ENCODE measurements around the gene USP17L18.
"Not testable (repeated sequence)": the region's sequence is repeated elsewhere in the genome, so short reads cannot be mapped to it uniquely, and the experiment has no call there.

Gene USP17L18

DNA sequence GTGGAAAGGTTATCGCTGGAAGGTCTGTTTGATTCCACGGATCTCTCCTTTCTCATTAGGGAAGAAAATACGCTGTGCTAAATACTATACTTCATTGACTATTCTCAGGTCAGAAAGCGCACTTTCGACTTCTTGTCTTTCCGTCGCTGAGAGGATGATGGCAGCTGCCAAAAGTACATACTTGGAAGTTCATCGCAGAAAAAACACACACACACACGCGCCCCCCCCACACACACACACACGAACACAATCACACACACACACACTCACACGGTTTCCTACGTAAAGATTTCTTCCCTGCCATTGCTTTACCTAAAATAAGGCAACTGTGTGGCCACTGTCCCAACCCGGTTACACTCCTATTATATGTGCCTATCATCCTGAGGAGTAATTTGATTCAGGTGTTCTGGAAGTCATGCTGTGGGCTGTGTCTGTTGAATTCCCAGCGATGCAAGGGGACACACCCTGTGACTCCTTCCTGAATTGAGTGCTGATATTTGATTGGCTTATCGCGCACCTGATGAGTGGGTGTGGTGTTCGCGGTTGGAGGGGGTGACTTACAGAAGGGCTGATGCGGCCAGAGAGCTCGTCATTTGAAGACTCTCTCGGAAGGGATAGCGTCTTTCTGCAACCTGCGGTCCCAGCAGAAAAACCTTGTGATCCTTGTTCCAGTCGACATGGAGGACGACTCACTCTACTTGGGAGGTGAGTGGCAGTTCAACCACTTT, at the start of gene USP17L18:
Gene USP17L18 (plus strand): TSS at position 678 of the 728 bp plus-strand sequence. CDS start 0 bp downstream, at position 678.
- not testable (repeated sequence) for DNase-seq (ENCODE audit: low read depth, low spot score)

GRCh38 chr4:9210357-9210756, 38.1 kb upstream of the USP17L18 start, which contains the start of gene USP17L10:
Gene USP17L10 (plus strand): TSS chr4:9210657. CDS start chr4:9210657, 0 bp downstream.
- DNase-seq (ENCODE audit: low read depth, low spot score), result not testable (repeated sequence)

DNA sequence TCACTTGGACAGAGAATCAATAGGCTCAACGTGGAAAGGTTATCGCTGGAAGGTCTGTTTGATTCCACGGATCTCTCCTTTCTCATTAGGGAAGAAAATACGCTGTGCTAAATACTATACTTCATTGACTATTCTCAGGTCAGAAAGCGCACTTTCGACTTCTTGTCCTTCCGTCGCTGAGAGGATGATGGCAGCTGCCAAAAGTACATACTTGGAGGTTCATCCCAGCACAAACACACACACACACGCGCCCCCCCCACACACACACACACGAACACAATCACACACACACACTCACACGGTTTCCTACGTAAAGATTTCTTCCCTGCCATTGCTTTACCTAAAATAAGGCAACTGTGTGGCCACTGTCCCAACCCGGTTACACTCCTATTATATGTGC, 33.7 kb upstream of the USP17L18 start:
- not testable (repeated sequence) for DNase-seq (ENCODE audit: low read depth, low spot score)

DNA sequence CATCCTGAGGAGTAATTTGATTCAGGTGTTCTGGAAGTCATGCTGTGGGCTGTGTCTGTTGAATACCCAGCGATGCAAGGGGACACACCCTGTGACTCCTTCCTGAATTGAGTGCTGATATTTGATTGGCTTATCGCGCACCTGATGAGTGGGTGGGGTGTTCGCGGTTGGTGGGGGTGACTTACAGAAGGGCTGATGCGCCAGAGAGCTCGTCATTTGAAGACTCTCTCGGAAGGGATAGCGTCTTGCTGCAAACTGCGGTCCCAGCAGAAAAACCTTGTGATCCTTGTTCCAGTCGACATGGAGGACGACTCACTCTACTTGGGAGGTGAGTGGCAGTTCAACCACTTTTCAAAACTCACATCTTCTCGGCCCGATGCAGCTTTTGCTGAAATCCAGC, 33.3 kb upstream of the USP17L18 start, which contains the start of gene USP17L11:
Gene USP17L11 (plus strand): TSS at position 301 of the 400 bp plus-strand sequence. CDS start 0 bp downstream, at position 301.
- DNase-seq (ENCODE audit: low read depth, low spot score), result not testable (repeated sequence)

DNA sequence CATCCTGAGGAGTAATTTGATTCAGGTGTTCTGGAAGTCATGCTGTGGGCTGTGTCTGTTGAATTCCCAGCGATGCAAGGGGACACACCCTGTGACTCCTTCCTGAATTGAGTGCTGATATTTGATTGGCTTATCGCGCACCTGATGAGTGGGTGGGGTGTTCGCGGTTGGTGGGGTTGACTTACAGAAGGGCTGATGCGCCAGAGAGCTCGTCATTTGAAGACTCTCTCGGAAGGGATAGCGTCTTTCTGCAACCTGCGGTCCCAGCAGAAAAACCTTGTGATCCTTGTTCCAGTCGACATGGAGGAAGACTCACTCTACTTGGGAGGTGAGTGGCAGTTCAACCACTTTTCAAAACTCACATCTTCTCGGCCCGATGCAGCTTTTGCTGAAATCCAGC, 28.6 kb upstream of the USP17L18 start, which contains the start of gene USP17L12:
Gene USP17L12 (plus strand): TSS at position 301 of the 400 bp plus-strand sequence. CDS start 0 bp downstream, at position 301.
- DNase-seq (ENCODE audit: low read depth, low spot score), result not testable (repeated sequence)

GRCh38 chr4:9224596-9224995, 23.8 kb upstream of the USP17L18 start, which contains the start of gene USP17L13:
Gene USP17L13 (plus strand): TSS chr4:9224896. CDS start chr4:9224896, 0 bp downstream.
- not testable (repeated sequence) for DNase-seq (ENCODE audit: low read depth, low spot score)

DNA sequence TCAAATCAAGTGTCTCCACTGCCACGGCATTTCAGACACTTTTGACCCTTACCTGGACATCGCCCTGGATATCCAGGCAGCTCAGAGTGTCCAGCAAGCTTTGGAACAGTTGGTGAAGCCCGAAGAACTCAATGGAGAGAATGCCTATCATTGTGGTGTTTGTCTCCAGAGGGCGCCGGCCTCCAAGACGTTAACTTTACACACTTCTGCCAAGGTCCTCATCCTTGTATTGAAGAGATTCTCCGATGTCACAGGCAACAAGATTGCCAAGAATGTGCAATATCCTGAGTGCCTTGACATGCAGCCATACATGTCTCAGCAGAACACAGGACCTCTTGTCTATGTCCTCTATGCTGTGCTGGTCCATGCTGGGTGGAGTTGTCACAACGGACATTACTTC, 18.2 kb upstream of the USP17L18 start:
- not testable (repeated sequence) for DNase-seq (ENCODE audit: low read depth, low spot score)

DNA sequence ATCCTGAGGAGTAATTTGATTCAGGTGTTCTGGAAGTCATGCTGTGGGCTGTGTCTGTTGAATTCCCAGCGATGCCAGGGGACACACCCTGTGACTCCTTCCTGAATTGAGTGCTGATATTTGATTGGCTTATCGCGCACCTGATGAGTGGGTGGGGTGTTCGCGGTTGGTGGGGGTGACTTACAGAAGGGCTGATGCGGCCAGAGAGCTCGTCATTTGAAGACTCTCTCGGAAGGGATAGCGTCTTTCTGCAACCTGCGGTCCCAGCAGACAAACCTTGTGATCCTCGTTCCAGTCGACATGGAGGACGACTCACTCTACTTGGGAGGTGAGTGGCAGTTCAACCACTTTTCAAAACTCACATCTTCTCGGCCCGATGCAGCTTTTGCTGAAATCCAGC, 14.3 kb upstream of the USP17L18 start, which contains the start of gene USP17L15:
Gene USP17L15 (plus strand): TSS at position 301 of the 400 bp plus-strand sequence. CDS start 0 bp downstream, at position 301.
- DNase-seq (ENCODE audit: low read depth, low spot score), result not testable (repeated sequence)

DNA sequence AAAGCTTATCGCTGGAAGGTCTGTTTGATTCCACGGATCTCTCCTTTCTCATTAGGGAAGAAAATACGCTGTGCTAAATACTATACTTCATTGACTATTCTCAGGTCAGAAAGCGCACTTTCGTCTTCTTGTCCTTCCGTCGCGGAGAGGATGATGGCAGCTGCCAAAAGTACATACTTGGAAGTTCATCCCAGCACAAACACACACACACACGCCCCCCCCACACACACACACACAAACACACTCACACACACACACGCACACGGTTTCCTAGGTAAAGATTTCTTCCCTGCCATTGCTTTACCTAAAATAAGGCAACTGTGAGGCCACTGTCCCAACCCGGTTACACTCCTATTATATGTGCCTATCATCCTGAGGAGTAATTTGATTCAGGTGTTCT, 10.0 kb upstream of the USP17L18 start:
- not testable (repeated sequence) for DNase-seq (ENCODE audit: low read depth, low spot score)

- not testable (repeated sequence) for DNase-seq (ENCODE audit: low read depth, low spot score)
Observed at GRCh38 chr4:9243579-9243978, 4.9 kb upstream of the USP17L18 start, which contains the start of gene USP17L17. Gene USP17L17 (plus strand): TSS chr4:9243879. CDS start chr4:9243879, 0 bp downstream.

- DNase-seq (ENCODE audit: low read depth, low spot score), result not testable (repeated sequence)
Observed at GRCh38 chr4:9253078-9253477, 4.6 kb downstream of the USP17L18 start, which contains the start of gene USP17L19. Gene USP17L19 (plus strand): TSS chr4:9253378. CDS start chr4:9253378, 0 bp downstream.

DNA sequence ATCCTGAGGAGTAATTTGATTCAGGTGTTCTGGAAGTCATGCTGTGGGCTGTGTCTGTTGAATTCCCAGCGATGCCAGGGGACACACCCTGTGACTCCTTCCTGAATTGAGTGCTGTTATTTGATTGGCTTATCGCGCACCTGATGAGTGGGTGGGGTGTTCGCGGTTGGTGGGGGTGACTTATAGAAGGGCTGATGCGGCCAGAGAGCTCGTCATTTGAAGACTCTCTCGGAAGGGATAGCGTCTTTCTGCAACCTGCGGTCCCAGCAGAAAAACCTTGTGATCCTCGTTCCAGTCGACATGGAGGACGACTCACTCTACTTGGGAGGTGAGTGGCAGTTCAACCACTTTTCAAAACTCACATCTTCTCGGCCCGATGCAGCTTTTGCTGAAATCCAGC, 9.4 kb downstream of the USP17L18 start, which contains the start of gene USP17L20:
Gene USP17L20 (plus strand): TSS at position 301 of the 400 bp plus-strand sequence. CDS start 0 bp downstream, at position 301.
- not testable (repeated sequence) for DNase-seq (ENCODE audit: low read depth, low spot score)

GRCh38 chr4:9262572-9262971, 14.1 kb downstream of the USP17L18 start, which contains the start of gene USP17L21:
Gene USP17L21 (plus strand): TSS chr4:9262872. CDS start chr4:9262872, 0 bp downstream.
- DNase-seq (ENCODE audit: low read depth, low spot score), result not testable (repeated sequence)

DNA sequence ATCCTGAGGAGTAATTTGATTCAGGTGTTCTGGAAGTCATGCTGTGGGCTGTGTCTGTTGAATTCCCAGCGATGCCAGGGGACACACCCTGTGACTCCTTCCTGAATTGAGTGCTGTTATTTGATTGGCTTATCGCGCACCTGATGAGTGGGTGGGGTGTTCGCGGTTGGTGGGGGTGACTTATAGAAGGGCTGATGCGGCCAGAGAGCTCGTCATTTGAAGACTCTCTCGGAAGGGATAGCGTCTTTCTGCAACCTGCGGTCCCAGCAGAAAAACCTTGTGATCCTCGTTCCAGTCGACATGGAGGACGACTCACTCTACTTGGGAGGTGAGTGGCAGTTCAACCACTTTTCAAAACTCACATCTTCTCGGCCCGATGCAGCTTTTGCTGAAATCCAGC, 18.9 kb downstream of the USP17L18 start, which contains the start of gene USP17L22:
Gene USP17L22 (plus strand): TSS at position 301 of the 400 bp plus-strand sequence. CDS start 0 bp downstream, at position 301.
- DNase-seq (ENCODE audit: low read depth, low spot score), result not testable (repeated sequence)

DNA sequence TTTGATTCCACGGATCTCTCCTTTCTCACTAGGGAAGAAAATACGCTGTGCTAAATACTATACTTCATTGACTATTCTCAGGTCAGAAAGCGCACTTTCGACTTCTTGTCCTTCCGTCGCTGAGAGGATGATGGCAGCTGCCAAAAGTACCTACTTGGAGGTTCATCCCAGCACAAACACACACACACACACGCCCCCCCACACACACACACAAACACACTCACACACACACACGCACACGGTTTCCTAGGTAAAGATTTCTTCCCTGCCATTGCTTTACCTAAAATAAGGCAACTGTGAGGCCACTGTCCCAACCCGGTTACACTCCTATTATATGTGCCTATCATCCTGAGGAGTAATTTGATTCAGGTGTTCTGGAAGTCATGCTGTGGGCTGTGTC, 23.3 kb downstream of the USP17L18 start:
- DNase-seq (ENCODE audit: low read depth, low spot score), result not testable (repeated sequence)
